SK-N-SH treated with all-trans-retinoic acid at 6 μM for 48 hours (cell line): ENCODE data around the gene PLVAP.

Source experiments
- ATAC-seq: fragments of 200-7000 bp; cut with Tn5 transposase; 3 replicates; pipeline ENCODE4 v1.9.1; 2020; ENCODE audit warnings: mild to moderate bottlenecking, moderate library complexity
- BACH2 ChIP-seq: fragments of 250-450 bp; sonication (Bioruptor Pico); IDR thresholded peaks from 2 replicates; pipeline ENCODE4 v1.9.0; 2021; ENCODE audit warnings: mild to moderate bottlenecking, borderline replicate concordance
- CSDC2 ChIP-seq: fragments of 250-450 bp; sonication (Bioruptor Pico); IDR thresholded peaks from 2 replicates; pipeline ENCODE4 v1.5.0; 2020; ENCODE audit warnings: mild to moderate bottlenecking, moderate library complexity
- ESRRG ChIP-seq: fragments of 250-450 bp; sonication (Bioruptor Pico); IDR thresholded peaks from 2 replicates; pipeline ENCODE4 v1.6.1; 2021; ENCODE audit warnings: mild to moderate bottlenecking
- GLIS3 ChIP-seq: fragments of 250-450 bp; sonication (Bioruptor Pico); IDR thresholded peaks from 2 replicates; pipeline ENCODE4 v1.5.0; 2020; ENCODE audit warnings: mild to moderate bottlenecking, moderate library complexity
- ISL1 ChIP-seq: fragments of 250-450 bp; sonication (Bioruptor Pico); IDR thresholded peaks from 2 replicates; pipeline ENCODE4 v2.1.2; 2022; ENCODE audit warnings: mild to moderate bottlenecking, moderate library complexity
- OSR1 ChIP-seq: fragments of 250-450 bp; sonication (Bioruptor Pico); IDR thresholded peaks from 2 replicates; pipeline ENCODE4 v1.8.0; 2022; ENCODE audit warnings: moderate library complexity, mild to moderate bottlenecking, inconsistent platforms
- PATZ1 ChIP-seq: fragments of 250-450 bp; sonication (Bioruptor Pico); IDR thresholded peaks from 2 replicates; pipeline ENCODE4 v1.8.0; 2020; ENCODE audit warnings: mild to moderate bottlenecking, moderate library complexity, borderline replicate concordance
- PPARA ChIP-seq: fragments of 250-450 bp; sonication (Bioruptor Pico); IDR thresholded peaks from 2 replicates; pipeline ENCODE4 v1.5.0; 2020; ENCODE audit warnings: mild to moderate bottlenecking, borderline replicate concordance
- SNAI2 ChIP-seq: fragments of 250-450 bp; sonication (Bioruptor Pico); IDR thresholded peaks from 2 replicates; pipeline ENCODE4 v1.5.0; 2020; ENCODE audit warnings: mild to moderate bottlenecking, moderate library complexity
- TOX ChIP-seq: fragments of 250-450 bp; sonication (Bioruptor Pico); IDR thresholded peaks from 2 replicates; pipeline ENCODE4 v1.8.0; 2021; ENCODE audit warnings: mild to moderate bottlenecking, moderate library complexity, borderline replicate concordance
- ZC3H10 ChIP-seq: fragments of 250-450 bp; sonication (Bioruptor Pico); IDR thresholded peaks from 2 replicates; pipeline ENCODE4 v1.5.1; 2021; ENCODE audit warnings: mild to moderate bottlenecking, moderate library complexity
- ZFP3 ChIP-seq: fragments of 250-450 bp; sonication (Bioruptor Pico); IDR thresholded peaks from 2 replicates; pipeline ENCODE4 v1.5.0; 2020; ENCODE audit warnings: mild to moderate bottlenecking, moderate library complexity
- ZFP30 ChIP-seq: fragments of 450-650 bp; formaldehyde crosslinking; IDR thresholded peaks from 2 replicates; pipeline ENCODE4 v1.5.0; 2022; ENCODE audit warnings: mild to moderate bottlenecking, moderate library complexity
- ZNF565 ChIP-seq: fragments of 450-650 bp; formaldehyde crosslinking; conservative IDR thresholded peaks from 2 replicates; pipeline ENCODE4 v1.5.0; 2020; ENCODE audit warnings: low read depth, mild to moderate bottlenecking, moderate library complexity
- ZNF70 ChIP-seq: fragments of 450-650 bp; formaldehyde crosslinking; IDR thresholded peaks from 2 replicates; pipeline ENCODE4 v1.5.0; 2020; ENCODE audit warnings: mild to moderate bottlenecking, moderate library complexity
- ZNF8 ChIP-seq: fragments of 450-650 bp; formaldehyde crosslinking; IDR thresholded peaks from 2 replicates; pipeline ENCODE4 v1.5.0; 2020; ENCODE audit warnings: mild to moderate bottlenecking, moderate library complexity
- TF ChIP-seq, protein P1 (sequence below): fragments of 250-450 bp; sonication (Bioruptor Pico); IDR thresholded peaks from 2 replicates; pipeline ENCODE4 v1.5.1; 2020; ENCODE audit warnings: low read depth, mild to moderate bottlenecking, moderate library complexity
- TF ChIP-seq, protein P2 (sequence below): fragments of 250-450 bp; sonication (Bioruptor Pico); IDR thresholded peaks from 2 replicates; pipeline ENCODE4 v1.5.0; 2020; ENCODE audit warnings: mild to moderate bottlenecking, moderate library complexity
- TF ChIP-seq, protein P3 (sequence below): fragments of 250-450 bp; sonication (Bioruptor Pico); IDR thresholded peaks from 2 replicates; pipeline ENCODE4 v1.5.1; 2021; ENCODE audit warnings: mild to moderate bottlenecking, moderate library complexity

PLVAP gene

DNA sequence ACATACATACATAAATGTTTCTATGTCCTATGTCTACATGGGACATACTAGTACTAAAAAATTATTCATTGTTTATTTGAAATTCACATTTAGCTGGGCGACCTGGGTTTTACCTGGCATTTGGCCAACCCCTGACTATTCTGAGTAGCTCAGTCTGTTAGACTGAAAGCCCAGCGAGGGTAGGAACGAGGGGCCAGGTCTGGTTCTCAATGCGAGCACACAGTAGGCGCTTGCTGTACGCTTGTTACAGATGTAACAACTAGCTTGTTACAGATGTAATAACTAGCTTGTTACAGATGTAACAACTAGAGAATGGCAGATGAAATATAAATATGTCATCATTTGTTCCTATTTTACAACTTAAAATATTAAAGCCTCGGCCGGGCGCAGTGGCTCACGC is 41.6 kb downstream of the PLVAP start:
- no peak for ATAC-seq

GRCh38 chr19:17334414-17335409 is 42.4 kb downstream of the PLVAP start, which contains the start of gene ANO8:
TSS of gene ANO8 (minus strand) at chr19:17334855. CDS start at chr19:17334670, 185 bp downstream.
- peak; percentile 71 for ATAC-seq
- no peak for TF ChIP-seq ZNF70
- TF ChIP-seq ZC3H10 (CRISPR knock-in tag), result no peak
- 0 out of 2 replicates have a peak, but pooled peaks have one; percentile 34 for TF ChIP-seq ZFP3 (CRISPR knock-in tag)
- TF ChIP-seq, all 23 proteins: peak for 1

More for the DNA sequence above, 41.6 kb downstream of the PLVAP start:
- TF ChIP-seq ZNF70 (no peak), BACH2 (CRISPR knock-in tag) (no peak), CSDC2 (CRISPR knock-in tag) (no peak), TOX (no peak), ZNF565 (CRISPR knock-in tag) (no peak), ZFP3 (CRISPR knock-in tag) (no peak), SNAI2 (CRISPR knock-in tag) (no peak), ISL1 (CRISPR knock-in tag) (no peak), GLIS3 (no peak), OSR1 (CRISPR knock-in tag) (no peak)
- TF ChIP-seq, protein P1, sequence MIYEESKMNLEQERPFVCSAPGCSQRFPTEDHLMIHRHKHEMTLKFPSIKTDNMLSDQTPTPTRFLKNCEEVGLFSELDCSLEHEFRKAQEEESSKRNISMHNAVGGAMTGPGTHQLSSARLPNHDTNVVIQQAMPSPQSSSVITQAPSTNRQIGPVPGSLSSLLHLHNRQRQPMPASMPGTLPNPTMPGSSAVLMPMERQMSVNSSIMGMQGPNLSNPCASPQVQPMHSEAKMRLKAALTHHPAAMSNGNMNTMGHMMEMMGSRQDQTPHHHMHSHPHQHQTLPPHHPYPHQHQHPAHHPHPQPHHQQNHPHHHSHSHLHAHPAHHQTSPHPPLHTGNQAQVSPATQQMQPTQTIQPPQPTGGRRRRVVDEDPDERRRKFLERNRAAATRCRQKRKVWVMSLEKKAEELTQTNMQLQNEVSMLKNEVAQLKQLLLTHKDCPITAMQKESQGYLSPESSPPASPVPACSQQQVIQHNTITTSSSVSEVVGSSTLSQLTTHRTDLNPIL (CRISPR knock-in tag), result no peak
- TF ChIP-seq, protein P2, sequence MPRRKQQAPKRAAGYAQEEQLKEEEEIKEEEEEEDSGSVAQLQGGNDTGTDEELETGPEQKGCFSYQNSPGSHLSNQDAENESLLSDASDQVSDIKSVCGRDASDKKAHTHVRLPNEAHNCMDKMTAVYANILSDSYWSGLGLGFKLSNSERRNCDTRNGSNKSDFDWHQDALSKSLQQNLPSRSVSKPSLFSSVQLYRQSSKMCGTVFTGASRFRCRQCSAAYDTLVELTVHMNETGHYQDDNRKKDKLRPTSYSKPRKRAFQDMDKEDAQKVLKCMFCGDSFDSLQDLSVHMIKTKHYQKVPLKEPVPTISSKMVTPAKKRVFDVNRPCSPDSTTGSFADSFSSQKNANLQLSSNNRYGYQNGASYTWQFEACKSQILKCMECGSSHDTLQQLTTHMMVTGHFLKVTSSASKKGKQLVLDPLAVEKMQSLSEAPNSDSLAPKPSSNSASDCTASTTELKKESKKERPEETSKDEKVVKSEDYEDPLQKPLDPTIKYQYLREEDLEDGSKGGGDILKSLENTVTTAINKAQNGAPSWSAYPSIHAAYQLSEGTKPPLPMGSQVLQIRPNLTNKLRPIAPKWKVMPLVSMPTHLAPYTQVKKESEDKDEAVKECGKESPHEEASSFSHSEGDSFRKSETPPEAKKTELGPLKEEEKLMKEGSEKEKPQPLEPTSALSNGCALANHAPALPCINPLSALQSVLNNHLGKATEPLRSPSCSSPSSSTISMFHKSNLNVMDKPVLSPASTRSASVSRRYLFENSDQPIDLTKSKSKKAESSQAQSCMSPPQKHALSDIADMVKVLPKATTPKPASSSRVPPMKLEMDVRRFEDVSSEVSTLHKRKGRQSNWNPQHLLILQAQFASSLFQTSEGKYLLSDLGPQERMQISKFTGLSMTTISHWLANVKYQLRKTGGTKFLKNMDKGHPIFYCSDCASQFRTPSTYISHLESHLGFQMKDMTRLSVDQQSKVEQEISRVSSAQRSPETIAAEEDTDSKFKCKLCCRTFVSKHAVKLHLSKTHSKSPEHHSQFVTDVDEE (CRISPR knock-in tag), result no peak

DNA sequence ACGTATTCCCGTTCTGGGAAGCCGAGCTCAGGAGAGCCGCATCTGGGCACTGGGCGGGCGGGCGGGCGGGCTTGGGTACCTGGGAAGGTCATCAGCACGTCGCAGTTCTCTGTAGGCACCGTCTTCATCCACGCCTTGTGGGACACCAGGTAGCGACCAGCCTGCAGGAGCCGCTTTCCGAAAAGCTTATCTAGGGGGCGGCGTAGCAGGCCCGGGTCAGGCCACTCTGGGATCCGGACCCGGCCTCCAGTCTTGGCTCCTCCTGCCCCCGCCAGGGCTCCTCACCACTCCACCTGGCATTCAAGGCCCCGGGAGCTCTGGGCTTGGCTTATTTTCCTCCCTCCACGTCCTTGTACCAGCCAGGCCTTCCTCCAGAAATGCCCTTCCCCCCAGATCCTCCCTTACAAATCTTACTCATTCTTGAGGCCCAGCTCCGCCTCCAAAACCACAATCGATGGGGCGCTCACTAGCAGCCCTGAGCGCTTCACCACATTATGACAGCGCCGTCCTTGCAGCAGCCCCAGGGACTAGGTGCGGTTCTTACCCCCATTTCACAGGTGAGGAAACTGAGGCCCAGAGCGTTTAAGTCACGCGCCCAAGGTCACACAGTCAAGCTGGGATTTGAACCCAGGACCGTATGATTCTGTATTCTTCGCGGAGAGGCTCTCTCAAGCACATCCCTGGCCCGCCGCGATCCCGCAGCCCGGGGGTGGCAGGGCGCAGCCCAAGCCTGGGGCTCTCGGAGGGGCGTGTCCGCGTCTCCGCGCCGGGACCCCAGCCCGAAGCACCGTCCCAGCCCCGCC is 43.3 kb downstream of the PLVAP start:
- TF ChIP-seq ISL1 (CRISPR knock-in tag) (no peak), SNAI2 (CRISPR knock-in tag) (no peak), BACH2 (CRISPR knock-in tag) (no peak), TOX (no peak), OSR1 (CRISPR knock-in tag) (no peak), CSDC2 (CRISPR knock-in tag) (no peak), ESRRG (no peak), PATZ1 (CRISPR knock-in tag) (no peak), ZNF8 (no peak), ZFP30 (CRISPR knock-in tag) (no peak), PPARA (no peak), ZC3H10 (CRISPR knock-in tag) (no peak)
- TF ChIP-seq, protein P3, sequence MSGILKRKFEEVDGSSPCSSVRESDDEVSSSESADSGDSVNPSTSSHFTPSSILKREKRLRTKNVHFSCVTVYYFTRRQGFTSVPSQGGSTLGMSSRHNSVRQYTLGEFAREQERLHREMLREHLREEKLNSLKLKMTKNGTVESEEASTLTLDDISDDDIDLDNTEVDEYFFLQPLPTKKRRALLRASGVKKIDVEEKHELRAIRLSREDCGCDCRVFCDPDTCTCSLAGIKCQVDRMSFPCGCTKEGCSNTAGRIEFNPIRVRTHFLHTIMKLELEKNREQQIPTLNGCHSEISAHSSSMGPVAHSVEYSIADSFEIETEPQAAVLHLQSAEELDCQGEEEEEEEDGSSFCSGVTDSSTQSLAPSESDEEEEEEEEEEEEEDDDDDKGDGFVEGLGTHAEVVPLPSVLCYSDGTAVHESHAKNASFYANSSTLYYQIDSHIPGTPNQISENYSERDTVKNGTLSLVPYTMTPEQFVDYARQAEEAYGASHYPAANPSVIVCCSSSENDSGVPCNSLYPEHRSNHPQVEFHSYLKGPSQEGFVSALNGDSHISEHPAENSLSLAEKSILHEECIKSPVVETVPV, result no peak
- ATAC-seq, result no peak
